Measurements from ENCODE around the gene CMBL. TPM values are rescaled to one million over a fixed set of nuclear protein-coding genes. Genes with fewer than 3 reads are reported as not detected.
A peak's percentile ranks its signal among the peaks of the same experiment; 100 is the strongest.

CMBL gene
- total and polyA plus RNA-seq, 2 of the 13 experiments (the other 11 are each of a cell fraction or from before 2014, with no cell fraction given) = 11.5 to 17.0 TPM

GRCh38 chr5:10249948-10250805 is 57.5 kb downstream of the CMBL start, which contains the start of gene CCT5 (continued):
- TF ChIP-seq PLRG1 (conservative IDR thresholded peaks at IDR 0.05) (no peak), BRCA1 (CRISPR knock-in tag; IDR thresholded peaks at IDR 0.05) (no peak), ZNF792 (CRISPR knock-in tag; IDR thresholded peaks at IDR 0.05) (no peak; the same call in 1 of the 2 replicates), FOXO1 (CRISPR knock-in tag; IDR thresholded peaks at IDR 0.05) (no peak), ZNF839 (CRISPR knock-in tag; IDR thresholded peaks at IDR 0.05; ENCODE audit: borderline replicate concordance) (peak; percentile 48; the same call in 1 of the 2 replicates), ZSCAN31 (CRISPR knock-in tag; IDR thresholded peaks at IDR 0.05; ENCODE audit: low read depth) (no peak; the same call in none of the 2 replicates), CBX1 (IDR thresholded peaks at IDR 0.05; ENCODE audit: low read depth) (no peak), THAP8 (CRISPR knock-in tag; IDR thresholded peaks at IDR 0.05; ENCODE audit: borderline replicate concordance) (peak; percentile 45; the same call in 1 of the 2 replicates), ZNF430 (CRISPR knock-in tag; IDR thresholded peaks at IDR 0.05) (no peak), ZNF709 (CRISPR knock-in tag; IDR thresholded peaks at IDR 0.05) (peak; percentile 60; the same call in 1 of the 2 replicates), SMYD3 (CRISPR knock-in tag; IDR thresholded peaks at IDR 0.05) (no peak), RAD51 (IDR thresholded peaks at IDR 0.05; ENCODE audit: borderline replicate concordance) (no peak), MTA1 (CRISPR knock-in tag; IDR thresholded peaks at IDR 0.05; ENCODE audit: borderline replicate concordance) (no peak), ZBTB2 (CRISPR knock-in tag; IDR thresholded peaks at IDR 0.05; ENCODE audit: low read depth) (0 out of 2 replicates have a peak, but pooled peaks have one; percentile 20), ZBTB21 (CRISPR knock-in tag; IDR thresholded peaks at IDR 0.05) (no peak), NBN (conservative IDR thresholded peaks at IDR 0.05) (no peak), ZNF501 (CRISPR knock-in tag; IDR thresholded peaks at IDR 0.05) (peak; percentile 96), SAFB2 (CRISPR knock-in tag; IDR thresholded peaks at IDR 0.05; ENCODE audit: borderline replicate concordance, low read depth) (no peak), ZNF800 (CRISPR knock-in tag; IDR thresholded peaks at IDR 0.05) (no peak), MTF1 (CRISPR knock-in tag; IDR thresholded peaks at IDR 0.05) (no peak)
- TF ChIP-seq, protein P1, sequence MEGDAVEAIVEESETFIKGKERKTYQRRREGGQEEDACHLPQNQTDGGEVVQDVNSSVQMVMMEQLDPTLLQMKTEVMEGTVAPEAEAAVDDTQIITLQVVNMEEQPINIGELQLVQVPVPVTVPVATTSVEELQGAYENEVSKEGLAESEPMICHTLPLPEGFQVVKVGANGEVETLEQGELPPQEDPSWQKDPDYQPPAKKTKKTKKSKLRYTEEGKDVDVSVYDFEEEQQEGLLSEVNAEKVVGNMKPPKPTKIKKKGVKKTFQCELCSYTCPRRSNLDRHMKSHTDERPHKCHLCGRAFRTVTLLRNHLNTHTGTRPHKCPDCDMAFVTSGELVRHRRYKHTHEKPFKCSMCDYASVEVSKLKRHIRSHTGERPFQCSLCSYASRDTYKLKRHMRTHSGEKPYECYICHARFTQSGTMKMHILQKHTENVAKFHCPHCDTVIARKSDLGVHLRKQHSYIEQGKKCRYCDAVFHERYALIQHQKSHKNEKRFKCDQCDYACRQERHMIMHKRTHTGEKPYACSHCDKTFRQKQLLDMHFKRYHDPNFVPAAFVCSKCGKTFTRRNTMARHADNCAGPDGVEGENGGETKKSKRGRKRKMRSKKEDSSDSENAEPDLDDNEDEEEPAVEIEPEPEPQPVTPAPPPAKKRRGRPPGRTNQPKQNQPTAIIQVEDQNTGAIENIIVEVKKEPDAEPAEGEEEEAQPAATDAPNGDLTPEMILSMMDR (CRISPR knock-in tag; IDR thresholded peaks at IDR 0.05) = no peak
- TF ChIP-seq, protein P2, sequence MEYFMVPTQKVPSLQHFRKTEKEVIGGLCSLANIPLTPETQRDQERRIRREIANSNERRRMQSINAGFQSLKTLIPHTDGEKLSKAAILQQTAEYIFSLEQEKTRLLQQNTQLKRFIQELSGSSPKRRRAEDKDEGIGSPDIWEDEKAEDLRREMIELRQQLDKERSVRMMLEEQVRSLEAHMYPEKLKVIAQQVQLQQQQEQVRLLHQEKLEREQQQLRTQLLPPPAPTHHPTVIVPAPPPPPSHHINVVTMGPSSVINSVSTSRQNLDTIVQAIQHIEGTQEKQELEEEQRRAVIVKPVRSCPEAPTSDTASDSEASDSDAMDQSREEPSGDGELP (IDR thresholded peaks at IDR 0.05; ENCODE audit: borderline replicate concordance, low read depth) = no peak
- TF ChIP-seq, protein P3, sequence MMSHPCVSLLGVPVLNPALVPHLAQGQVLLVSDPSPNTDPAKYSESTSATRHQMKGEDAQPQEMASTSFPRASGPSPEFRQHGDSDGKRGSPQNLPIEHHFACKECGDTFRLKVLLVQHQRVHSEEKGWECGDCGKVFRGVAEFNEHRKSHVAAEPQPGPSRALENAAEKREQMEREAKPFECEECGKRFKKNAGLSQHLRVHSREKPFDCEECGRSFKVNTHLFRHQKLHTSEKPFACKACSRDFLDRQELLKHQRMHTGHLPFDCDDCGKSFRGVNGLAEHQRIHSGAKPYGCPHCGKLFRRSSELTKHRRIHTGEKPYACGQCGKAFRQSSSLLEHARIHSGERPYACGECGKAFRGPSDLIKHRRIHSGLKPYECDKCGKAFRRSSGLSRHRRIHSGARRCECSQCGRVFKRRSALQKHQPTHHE (CRISPR knock-in tag; IDR thresholded peaks at IDR 0.05; ENCODE audit: borderline replicate concordance) = no peak

Measured in HepG2 (cell line).